GM23338 (cell line): ENCODE measurements around the gene BRI3BP. TPM values are rescaled to one million over a fixed set of nuclear protein-coding genes. Genes with fewer than 3 reads are reported as not detected.

Experiments used
- ATAC-seq: fragments of 200-7000 bp; cut with Tn5 transposase; 3 replicates; pipeline ENCODE4 v1.9.1; 2020
- DNase-seq: peaks from one replicate; pipeline ENCODE4 v3.0.0-alpha.2; 2015; ENCODE audit warnings: low spot score
- H2AFZ ChIP-seq: fragments of 200-600 bp; sonication (generic); 2 replicates; pipeline ENCODE4 v1.8.0; 2016; ENCODE audit warnings: antibody characterized with exemption, mild to moderate bottlenecking, moderate library complexity
- H3F3A ChIP-seq: fragments of 200-600 bp; sonication (generic); replicated peaks from 2 replicates; pipeline ENCODE4 v1.8.0; 2017; ENCODE audit warnings: antibody characterized with exemption, mixed run types, low read depth
- H3K27ac ChIP-seq: fragments of 200-600 bp; sonication (generic); 2 replicates; pipeline ENCODE4 v1.6.1; 2016; ENCODE audit warnings: low read depth
- H3K27me3 ChIP-seq: fragments of 200-600 bp; sonication (generic); 2 replicates; pipeline ENCODE4 v1.8.0; 2016; ENCODE audit warnings: mild to moderate bottlenecking, mixed run types, moderate library complexity; ENCODE audit not compliant: insufficient read depth
- H3K36me3 ChIP-seq: fragments of 200-600 bp; sonication (generic); 2 replicates; pipeline ENCODE4 v1.8.0; 2016; ENCODE audit warnings: mild to moderate bottlenecking; ENCODE audit not compliant: insufficient read depth
- H3K4me1 ChIP-seq: fragments of 200-600 bp; sonication (generic); 2 replicates; pipeline ENCODE4 v1.8.0; 2016; ENCODE audit warnings: mild to moderate bottlenecking, moderate library complexity; ENCODE audit not compliant: insufficient read depth
- H3K4me2 ChIP-seq: fragments of 200-600 bp; sonication (generic); 2 replicates; pipeline ENCODE4 v1.7.1; 2017; ENCODE audit warnings: mixed run types
- H3K4me3 ChIP-seq: fragments of 200-600 bp; sonication (generic); 2 replicates; pipeline ENCODE4 v1.6.1; 2016; ENCODE audit warnings: mixed run types
- H3K79me2 ChIP-seq: fragments of 200-600 bp; sonication (generic); replicated peaks from 2 replicates; pipeline ENCODE4 v1.8.0; 2017; ENCODE audit warnings: mild to moderate bottlenecking; ENCODE audit not compliant: insufficient read depth
- H3K9me2 ChIP-seq: fragments of 200-600 bp; sonication (generic); 2 replicates; pipeline ENCODE4 v1.8.0; 2017; ENCODE audit not compliant: insufficient read depth
- H4K20me1 ChIP-seq: fragments of 200-600 bp; sonication (generic); replicated peaks from 2 replicates; pipeline ENCODE4 v1.8.0; 2017; ENCODE audit warnings: mild to moderate bottlenecking; ENCODE audit not compliant: insufficient read depth
- H3K27ac Mint-ChIP-seq: 2 replicates; pipeline ENCODE4 v1.8.0; 2020; ENCODE audit warnings: inconsistent platforms, mild to moderate bottlenecking, moderate library complexity, mixed read lengths
- H3K27me3 Mint-ChIP-seq: 3 replicates; pipeline ENCODE4 v1.8.0; 2022; ENCODE audit warnings: low read depth, mild to moderate bottlenecking, moderate library complexity, mixed read lengths, inconsistent platforms; ENCODE audit not compliant: insufficient read depth, poor library complexity
- H3K36me3 Mint-ChIP-seq: 3 replicates; pipeline ENCODE4 v1.8.0; 2021; ENCODE audit warnings: low read depth, mild to moderate bottlenecking, inconsistent platforms, moderate library complexity, mixed read lengths
- H3K4me1 Mint-ChIP-seq: 3 replicates; pipeline ENCODE4 v1.8.0; 2020; ENCODE audit warnings: mild to moderate bottlenecking, inconsistent platforms, mixed read lengths
- H3K4me3 Mint-ChIP-seq: 3 replicates; pipeline ENCODE4 v1.8.0; 2021; ENCODE audit warnings: moderate library complexity, mild to moderate bottlenecking, inconsistent platforms, mixed read lengths
- H3K9me3 Mint-ChIP-seq: 3 replicates; pipeline ENCODE4 v1.8.0; 2020; ENCODE audit warnings: moderate library complexity, mild to moderate bottlenecking, inconsistent platforms, mixed read lengths
- CREB1 ChIP-seq: fragments of 250-450 bp; sonication (Bioruptor Pico); IDR thresholded peaks from 2 replicates; pipeline ENCODE4 v1.5.0; 2020; ENCODE audit warnings: low read depth, mild to moderate bottlenecking, moderate library complexity
- CTCF ChIP-seq, 2 experiments: fragments of 200-600 bp in 1 of 2; sonication (generic) in 1 of 2; conservative IDR thresholded peaks; 2 replicates each; pipeline versions ENCODE4 v1.5.1 to v1.6.1; 2016 to 2017; ENCODE audit warnings: antibody characterized with exemption in 2 of 2, low read depth in 2 of 2, mild to moderate bottlenecking in 2 of 2, moderate library complexity in 1 of 2
- EZH2 ChIP-seq: fragments of 200-600 bp; sonication (generic); IDR thresholded peaks from one replicate; pipeline ENCODE4 v1.8.0; 2017; ENCODE audit warnings: antibody characterized with exemption, mild to moderate bottlenecking, low read depth; ENCODE audit not compliant: unreplicated experiment
- EZH2phosphoT487 ChIP-seq: fragments of 200-600 bp; sonication (generic); IDR thresholded peaks from one replicate; pipeline ENCODE4 v1.8.1; 2018; ENCODE audit warnings: antibody characterized with exemption; ENCODE audit not compliant: unreplicated experiment
- JUNB ChIP-seq: IDR thresholded peaks from one replicate; pipeline ENCODE4 v1.6.1; 2016; ENCODE audit warnings: antibody characterized with exemption; ENCODE audit not compliant: unreplicated experiment
- NANOG ChIP-seq: IDR thresholded peaks from 2 replicates; pipeline ENCODE4 v1.6.1; 2016; ENCODE audit warnings: antibody characterized with exemption, borderline replicate concordance
- POLR2AphosphoS5 ChIP-seq: IDR thresholded peaks from 2 replicates; pipeline ENCODE4 v1.6.1; 2016; ENCODE audit warnings: antibody characterized with exemption, low read depth
- REST ChIP-seq: IDR thresholded peaks from one replicate; pipeline ENCODE4 v1.6.1; 2018; ENCODE audit warnings: antibody characterized with exemption; ENCODE audit not compliant: unreplicated experiment
- STAT1 ChIP-seq: IDR thresholded peaks from one replicate; pipeline ENCODE4 v1.6.1; 2016; ENCODE audit warnings: antibody characterized with exemption; ENCODE audit not compliant: unreplicated experiment
- ZNF114 ChIP-seq: fragments of 250-450 bp; sonication (Bioruptor Pico); IDR thresholded peaks from 2 replicates; pipeline ENCODE4 v1.5.0; 2020; ENCODE audit warnings: mild to moderate bottlenecking, moderate library complexity
- ZNF331 ChIP-seq: fragments of 250-450 bp; sonication (Bioruptor Pico); IDR thresholded peaks from 2 replicates; pipeline ENCODE4 v1.5.0; 2020; ENCODE audit warnings: low read depth, mild to moderate bottlenecking, moderate library complexity
- ZNF462 ChIP-seq: fragments of 250-450 bp; sonication (Bioruptor Pico); IDR thresholded peaks from 2 replicates; pipeline ENCODE4 v1.5.0; 2020; ENCODE audit warnings: mild to moderate bottlenecking, moderate library complexity
- polyA plus RNA-seq: library from polyadenylated mRNA; unstranded; fragments of >200 nt; fragmentation: Nextera tagmentation; extraction: Ambion mirVana; gene quantifications from 2 replicates; pipeline ENCODE4 v1.2.1, GENCODE V29; 2016
- total RNA-seq: library from RNA; depleted of rRNA; stranded (reverse); fragments of >200 nt; shearing (Covaris generic); gene quantifications from 2 replicates; pipeline ENCODE4 v1.2.3, GENCODE V29; 2014
- TF ChIP-seq, protein P1 (sequence below): IDR thresholded peaks from 2 replicates; pipeline ENCODE4 v1.6.1; 2016; ENCODE audit warnings: antibody characterized with exemption

BRI3BP gene
- total and polyA plus RNA-seq, 2 experiments from 2014 or later: 5.8 to 10.7 TPM

DNA sequence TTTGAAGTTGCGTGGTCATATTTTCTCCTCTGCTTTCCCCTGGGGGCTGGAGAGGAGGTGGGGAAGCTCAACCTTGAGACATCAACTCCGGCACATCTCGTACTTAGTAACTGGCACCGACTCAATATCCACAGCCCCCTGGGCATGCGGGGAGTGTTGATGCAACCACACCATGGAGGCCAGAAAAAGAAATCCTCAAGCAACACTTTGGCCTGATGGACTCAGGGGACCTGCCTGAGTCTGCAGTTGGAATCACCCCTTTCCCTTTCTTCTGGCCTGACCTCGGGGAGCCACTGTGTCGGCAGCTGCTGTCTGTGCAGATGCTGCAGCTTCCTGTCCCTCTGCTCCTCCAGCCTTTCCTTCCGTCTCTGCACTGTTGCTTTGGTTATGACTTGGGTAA is 60.4 kb downstream of the BRI3BP start:
- Histone ChIP-seq H3K4me2 (no peak overlapping the region), H3K36me3 (no peaks in the 10 kb centered on the region), H3K4me3 (no peak overlapping the region), H3F3A (0 out of 2 replicates have a peak, but pooled peaks cover 8% of the 10 kb centered on the region), H3K9me2 (no peaks in the 10 kb centered on the region), H3K27ac (no peak overlapping the region), H3K4me1 (peaks cover 8% of the 10 kb centered on the region; the same call in 1 of the 2 replicates), H3K27me3 (no peaks in the 10 kb centered on the region), H3K79me2 (no peaks in the 10 kb centered on the region), H4K20me1 (no peaks in the 10 kb centered on the region), H2AFZ (no peak overlapping the region)
- TF ChIP-seq NANOG (no peak), STAT1 (no peak), POLR2AphosphoS5 (no peak), EZH2 (no peak), CREB1 (CRISPR knock-in tag) (no peak), EZH2phosphoT487 (no peak), ZNF462 (CRISPR knock-in tag) (no peak), REST (no peak), ZNF114 (no peak), ZNF331 (CRISPR knock-in tag) (no peak), CTCF (conservative IDR thresholded peaks at IDR 0.05; ENCODE audit: low read depth in 2 of 2) (no peak), JUNB (no peak)
- TF ChIP-seq, protein P1, sequence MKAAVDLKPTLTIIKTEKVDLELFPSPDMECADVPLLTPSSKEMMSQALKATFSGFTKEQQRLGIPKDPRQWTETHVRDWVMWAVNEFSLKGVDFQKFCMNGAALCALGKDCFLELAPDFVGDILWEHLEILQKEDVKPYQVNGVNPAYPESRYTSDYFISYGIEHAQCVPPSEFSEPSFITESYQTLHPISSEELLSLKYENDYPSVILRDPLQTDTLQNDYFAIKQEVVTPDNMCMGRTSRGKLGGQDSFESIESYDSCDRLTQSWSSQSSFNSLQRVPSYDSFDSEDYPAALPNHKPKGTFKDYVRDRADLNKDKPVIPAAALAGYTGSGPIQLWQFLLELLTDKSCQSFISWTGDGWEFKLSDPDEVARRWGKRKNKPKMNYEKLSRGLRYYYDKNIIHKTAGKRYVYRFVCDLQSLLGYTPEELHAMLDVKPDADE: no peak
- DNase-seq (no peak), ATAC-seq (no peak)
- peaks cover 3% of the 10 kb centered on the region; the same call in 1 of the 3 replicates for H3K4me1 Mint-ChIP-seq
- H3K36me3 Mint-ChIP-seq: 0 out of 3 replicates have a peak, but pooled peaks cover 6% of the 10 kb centered on the region
- no peak overlapping the region for H3K4me3 Mint-ChIP-seq
- H3K9me3 Mint-ChIP-seq: peaks cover 11% of the 10 kb centered on the region
- peaks cover 15% of the 10 kb centered on the region for H3K27me3 Mint-ChIP-seq
- H3K27ac Mint-ChIP-seq: no peak overlapping the region
